ENCODE results near the gene PTPRJ.

The PTPRJ gene

DNA sequence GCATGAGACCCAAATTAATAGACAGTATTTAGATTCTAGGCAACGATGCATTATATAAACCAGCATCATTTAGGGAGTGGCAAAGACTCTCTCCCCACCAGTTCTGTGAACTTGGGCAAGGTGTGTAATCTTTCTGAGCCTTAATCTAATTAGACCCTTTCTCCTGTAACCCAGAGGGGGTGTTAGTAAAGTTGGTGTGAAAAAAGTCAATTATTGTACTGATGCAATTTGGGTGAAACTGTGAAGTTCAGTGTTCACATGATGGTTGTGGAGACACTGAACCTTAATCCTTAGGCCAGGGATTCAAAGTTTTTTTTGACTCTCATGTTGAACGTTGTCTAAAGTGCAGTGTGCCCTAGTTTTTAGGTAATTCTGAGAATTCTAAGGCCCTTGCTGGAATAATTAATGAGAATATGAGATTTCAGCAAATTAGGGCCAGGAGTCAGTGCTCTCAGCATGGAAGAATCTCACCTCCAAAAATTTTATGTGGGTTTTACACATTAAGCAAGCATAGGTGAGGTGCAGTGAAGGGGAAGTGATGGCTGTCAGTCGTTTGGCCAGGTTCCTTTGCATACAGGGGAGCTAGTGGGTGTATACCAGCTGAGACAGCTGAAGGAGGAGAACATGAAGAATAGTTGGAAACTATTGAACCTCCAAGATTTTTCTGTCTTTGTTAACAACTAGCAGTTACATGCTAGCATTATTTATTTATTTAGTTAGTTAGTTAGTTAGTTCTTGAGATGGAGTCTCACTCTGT, 94.2 kb downstream of the PTPRJ start:
- no peak for DNase-seq

DNA sequence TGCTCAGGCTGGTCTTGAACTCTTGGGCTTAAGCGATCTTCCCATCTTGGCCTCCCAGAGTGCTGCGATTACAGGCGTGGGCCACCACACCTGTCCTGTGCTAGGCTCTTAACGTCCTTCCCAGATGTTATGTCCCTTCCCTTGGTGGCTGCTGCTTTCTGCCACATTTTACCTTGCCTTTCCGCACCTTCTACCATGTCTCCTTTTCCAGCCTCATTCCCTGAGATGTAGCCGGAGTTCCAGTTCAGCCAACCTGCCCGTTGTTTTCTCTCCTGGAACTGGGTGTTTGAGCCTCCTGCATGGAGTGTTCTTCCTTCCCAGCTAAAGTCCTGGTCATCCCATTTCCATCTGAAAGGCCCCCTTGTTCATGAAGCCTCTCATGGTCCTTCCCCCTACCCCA, 95.3 kb downstream of the PTPRJ start:
- DNase-seq = no peak

- DNase-seq = no peak
These were observed 96.9 kb downstream of the PTPRJ start for GRCh38 chr11:48077251-48077650.

DNA sequence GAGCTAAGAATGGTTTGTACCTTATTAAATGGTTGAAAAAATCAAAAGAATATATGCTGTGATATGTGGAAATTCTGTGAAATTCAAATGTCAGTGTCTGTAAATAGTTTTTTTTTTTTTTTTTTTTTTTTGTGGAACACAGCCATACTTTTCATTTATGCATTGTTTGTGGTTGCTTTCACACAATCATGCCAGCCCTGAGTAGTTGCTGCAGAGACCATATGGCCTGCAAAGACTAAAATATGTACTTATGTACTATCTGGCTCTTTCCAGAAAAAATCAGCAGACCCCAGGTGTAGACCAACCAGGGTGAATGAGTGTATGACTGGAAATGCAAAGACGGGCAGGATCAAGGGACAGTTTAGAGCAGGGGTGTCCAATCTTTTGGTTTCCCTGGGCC, 98.3 kb downstream of the PTPRJ start:
- no peak for DNase-seq

- no peak for DNase-seq
These were observed 99.2 kb downstream of the PTPRJ start for GRCh38 chr11:48079596-48079995.

DNA sequence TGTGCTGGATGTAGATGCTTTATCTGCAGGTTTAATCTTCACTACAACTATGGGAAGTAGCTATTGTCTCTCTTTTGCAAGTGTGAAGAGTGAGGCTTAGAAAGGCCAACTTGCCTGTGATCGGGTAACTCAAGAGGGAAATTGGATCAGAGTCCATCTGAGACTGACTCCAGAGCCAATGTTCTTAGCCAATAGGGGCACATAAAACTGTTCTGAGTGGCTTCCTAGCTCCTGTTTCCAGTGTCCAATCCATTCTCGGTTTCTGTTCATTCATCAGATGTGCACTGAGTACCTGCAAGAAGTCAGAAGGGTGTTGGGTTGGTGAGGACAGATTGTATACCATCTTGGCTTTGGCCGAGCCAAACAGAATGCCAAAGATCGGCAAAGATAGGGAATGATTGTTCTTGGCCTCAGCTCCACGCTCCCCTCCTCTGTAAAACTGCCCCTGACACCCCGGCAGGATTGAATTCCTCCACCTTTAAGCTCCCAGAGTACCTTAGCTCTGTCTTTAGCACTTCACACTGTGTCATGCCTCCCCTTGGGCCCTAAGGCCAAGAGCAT, 100.0 kb downstream of the PTPRJ start:
- DNase-seq = no peak

DNA sequence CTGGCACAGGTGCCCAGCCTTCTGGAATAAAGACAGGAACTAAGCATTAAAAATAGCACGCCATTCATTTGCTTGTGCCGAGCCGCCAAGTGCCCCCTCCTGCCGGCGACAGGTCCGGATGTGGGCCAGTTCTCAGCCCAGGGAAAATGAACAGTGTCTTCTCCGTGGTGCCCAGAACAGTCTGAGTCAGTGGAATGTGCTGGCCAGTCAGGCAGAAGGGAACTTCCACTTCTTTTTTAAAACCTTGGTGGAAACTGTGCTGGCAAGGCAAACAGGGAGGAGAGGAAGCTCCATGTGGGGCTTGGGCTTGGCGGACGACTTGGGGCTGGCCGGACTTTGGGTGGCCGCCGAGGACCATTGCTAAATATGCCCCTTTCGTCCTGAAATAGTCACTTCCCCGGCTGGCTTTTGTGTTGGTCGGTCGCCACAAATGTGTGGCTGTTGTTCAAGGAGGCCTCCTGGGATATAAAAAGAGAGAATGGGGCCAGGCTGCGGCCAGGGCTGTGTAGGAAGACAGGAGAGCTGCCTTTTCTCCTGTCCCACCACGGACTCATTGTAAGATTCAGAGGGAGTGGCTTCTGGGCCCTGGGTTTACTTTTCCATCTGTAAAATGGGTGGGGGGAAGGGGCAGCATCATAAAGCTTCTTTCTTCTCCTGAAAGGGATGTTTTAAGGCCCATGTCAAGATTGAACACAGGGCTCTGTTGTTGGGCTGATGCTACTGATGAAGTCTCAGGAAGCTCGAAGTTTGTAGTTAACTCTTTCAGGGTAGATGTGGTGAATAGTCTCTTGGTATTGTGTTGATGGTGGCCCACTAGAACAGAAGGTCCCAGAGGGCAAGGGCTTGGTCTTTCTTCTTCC, 101.0 kb downstream of the PTPRJ start:
- DNase-seq = peak in 1 of 2 donors; percentile 54

GRCh38 chr11:48082771-48083170, 102.4 kb downstream of the PTPRJ start:
- no peak for DNase-seq

DNA sequence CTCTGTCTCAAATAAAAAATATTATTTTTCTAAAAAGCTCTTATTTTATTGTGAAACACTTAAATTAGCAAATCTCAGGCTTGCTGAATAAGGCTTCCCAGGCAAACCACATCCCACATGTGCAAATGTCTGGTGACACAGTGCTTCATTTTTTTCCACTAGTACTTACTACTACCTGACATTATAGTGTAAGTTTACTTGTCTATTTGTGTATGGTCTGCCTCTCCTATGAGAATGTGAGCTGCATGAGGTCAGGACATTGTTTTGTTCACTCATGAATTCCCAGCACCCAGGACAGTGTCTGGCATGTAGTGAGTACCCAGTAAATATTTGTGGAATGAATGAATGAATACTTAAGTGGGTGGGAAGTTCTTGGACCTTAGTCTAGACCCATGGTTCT, 103.1 kb downstream of the PTPRJ start:
- no peak for DNase-seq

DNA sequence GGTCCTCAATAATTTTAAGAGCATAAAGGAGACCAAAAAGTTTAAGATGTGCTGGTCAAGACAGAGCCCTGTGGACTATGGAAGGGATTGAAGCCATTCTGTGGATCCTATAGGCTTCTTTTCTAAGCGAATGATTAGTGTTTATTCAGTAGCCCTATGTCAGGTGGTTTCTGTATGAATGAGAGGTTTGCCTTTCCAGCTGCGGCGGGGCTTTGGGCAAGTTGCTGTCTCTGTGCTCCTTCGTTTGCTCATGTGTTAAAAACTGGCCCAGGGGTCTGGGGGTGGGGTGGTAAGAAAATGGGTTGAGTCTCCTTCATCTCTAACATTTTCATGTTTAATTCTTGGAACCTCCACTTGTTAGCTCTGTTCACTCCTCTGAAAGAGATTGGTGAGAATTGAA, 105.3 kb downstream of the PTPRJ start:
- no peak for DNase-seq

GRCh38 chr11:48087422-48087821, 107.1 kb downstream of the PTPRJ start:
- no peak for DNase-seq

DNA sequence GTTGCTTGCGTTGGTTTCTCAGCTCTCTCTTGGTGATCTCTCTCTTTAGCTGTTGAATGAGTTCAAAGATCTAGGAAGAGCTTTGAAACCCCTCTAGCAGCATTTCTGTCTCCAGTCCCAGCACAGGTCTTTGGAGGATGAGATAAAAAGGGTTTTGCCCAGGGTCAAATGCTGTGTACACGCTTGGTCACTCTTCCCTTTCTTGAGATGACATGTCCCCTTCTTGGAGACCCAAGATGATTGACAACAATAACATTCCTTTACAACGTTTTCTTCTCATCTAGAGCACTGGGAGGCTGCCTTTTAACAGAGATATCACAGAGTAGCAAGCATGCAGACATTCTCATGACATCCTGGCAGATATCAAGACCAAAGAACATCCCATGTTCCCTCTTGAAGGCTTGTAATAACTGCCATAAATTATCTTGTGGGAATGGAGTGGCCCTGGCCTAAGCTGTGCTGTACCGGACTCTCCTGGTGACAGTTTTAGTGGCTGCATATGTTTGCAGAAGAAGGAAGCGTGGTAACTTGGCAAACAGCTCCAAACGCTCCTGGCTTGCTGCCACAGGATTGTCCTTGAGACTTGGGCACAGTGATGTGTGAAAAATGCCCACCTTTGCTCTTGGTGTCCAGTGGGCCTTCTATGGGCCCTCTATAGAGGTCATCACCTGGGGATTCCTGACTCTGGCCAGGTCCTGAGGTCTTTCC, 107.8 kb downstream of the PTPRJ start:
- DNase-seq = peak in 1 of 2 donors; percentile 8

- DNase-seq = no peak
These were observed 108.3 kb downstream of the PTPRJ start for GRCh38 chr11:48088682-48089050.

DNA sequence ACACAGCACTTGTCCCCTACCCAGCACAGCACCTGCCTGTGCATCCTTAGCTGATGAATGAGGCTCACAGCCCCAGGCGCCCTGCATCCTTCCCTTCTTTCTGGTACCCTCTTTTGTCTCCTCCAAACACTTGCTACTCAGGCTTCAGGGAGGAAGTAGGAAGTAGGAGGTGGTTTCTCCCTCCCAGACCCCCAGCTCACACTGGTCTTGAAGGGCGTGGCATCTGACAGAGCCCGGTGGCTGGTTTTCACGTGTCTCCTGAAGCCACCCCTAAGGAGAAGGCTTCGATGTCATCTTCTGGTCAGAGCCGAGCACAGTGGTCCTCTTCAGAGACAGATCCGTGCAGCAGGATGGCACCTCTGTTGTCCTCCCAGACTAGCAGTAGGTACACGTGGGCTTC, 109.8 kb downstream of the PTPRJ start:
- no peak for DNase-seq

GRCh38 chr11:48091426-48092102, 111.2 kb downstream of the PTPRJ start:
- no peak for DNase-seq

DNA sequence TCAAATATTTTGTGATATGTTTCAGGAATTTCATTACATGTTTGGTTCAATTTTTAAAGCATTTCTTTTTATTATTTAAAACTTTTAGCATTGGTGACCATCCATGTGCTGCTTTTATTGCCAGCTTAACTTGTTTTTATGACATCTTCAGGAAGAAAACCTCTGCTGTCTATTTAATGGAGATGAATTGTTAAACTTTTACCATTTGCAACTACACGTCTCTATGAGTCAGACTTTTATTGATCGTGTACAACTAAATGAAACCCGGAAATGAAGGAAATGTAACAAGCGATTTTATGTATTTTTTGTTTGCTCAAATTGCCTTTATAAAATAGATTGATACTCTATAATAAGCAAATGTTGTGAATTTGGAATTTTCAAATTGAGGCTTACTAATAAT, 113.0 kb downstream of the PTPRJ start:
- DNase-seq = no peak

- no peak for DNase-seq
These were observed 113.7 kb downstream of the PTPRJ start for GRCh38 chr11:48093795-48094642.

- no peak for DNase-seq
These were observed 114.4 kb downstream of the PTPRJ start for GRCh38 chr11:48094643-48095339.

GRCh38 chr11:48095779-48096470, 115.6 kb downstream of the PTPRJ start:
- DNase-seq = no peak

All from bone marrow (tissue), 2 donors.